GM23338 (cell line): ENCODE results near the gene GNAI2. TPM values are rescaled to one million over a fixed set of nuclear protein-coding genes. Genes with fewer than 3 reads are reported as not detected.

Experiments
- ATAC-seq: fragments of 200-7000 bp; cut with Tn5 transposase; 3 replicates; pipeline ENCODE4 v1.9.1; 2020
- DNase-seq: peaks from one replicate; pipeline ENCODE4 v3.0.0-alpha.2; 2015; ENCODE audit warnings: low spot score
- H2AFZ ChIP-seq: fragments of 200-600 bp; sonication (generic); 2 replicates; pipeline ENCODE4 v1.8.0; 2016; ENCODE audit warnings: antibody characterized with exemption, mild to moderate bottlenecking, moderate library complexity
- H3F3A ChIP-seq: fragments of 200-600 bp; sonication (generic); replicated peaks from 2 replicates; pipeline ENCODE4 v1.8.0; 2017; ENCODE audit warnings: antibody characterized with exemption, mixed run types, low read depth
- H3K27ac ChIP-seq: fragments of 200-600 bp; sonication (generic); 2 replicates; pipeline ENCODE4 v1.6.1; 2016; ENCODE audit warnings: low read depth
- H3K27me3 ChIP-seq: fragments of 200-600 bp; sonication (generic); 2 replicates; pipeline ENCODE4 v1.8.0; 2016; ENCODE audit warnings: mild to moderate bottlenecking, mixed run types, moderate library complexity; ENCODE audit not compliant: insufficient read depth
- H3K36me3 ChIP-seq: fragments of 200-600 bp; sonication (generic); 2 replicates; pipeline ENCODE4 v1.8.0; 2016; ENCODE audit warnings: mild to moderate bottlenecking; ENCODE audit not compliant: insufficient read depth
- H3K4me1 ChIP-seq: fragments of 200-600 bp; sonication (generic); 2 replicates; pipeline ENCODE4 v1.8.0; 2016; ENCODE audit warnings: mild to moderate bottlenecking, moderate library complexity; ENCODE audit not compliant: insufficient read depth
- H3K4me2 ChIP-seq: fragments of 200-600 bp; sonication (generic); 2 replicates; pipeline ENCODE4 v1.7.1; 2017; ENCODE audit warnings: mixed run types
- H3K4me3 ChIP-seq: fragments of 200-600 bp; sonication (generic); 2 replicates; pipeline ENCODE4 v1.6.1; 2016; ENCODE audit warnings: mixed run types
- H3K79me2 ChIP-seq: fragments of 200-600 bp; sonication (generic); replicated peaks from 2 replicates; pipeline ENCODE4 v1.8.0; 2017; ENCODE audit warnings: mild to moderate bottlenecking; ENCODE audit not compliant: insufficient read depth
- H3K9me2 ChIP-seq: fragments of 200-600 bp; sonication (generic); 2 replicates; pipeline ENCODE4 v1.8.0; 2017; ENCODE audit not compliant: insufficient read depth
- H4K20me1 ChIP-seq: fragments of 200-600 bp; sonication (generic); replicated peaks from 2 replicates; pipeline ENCODE4 v1.8.0; 2017; ENCODE audit warnings: mild to moderate bottlenecking; ENCODE audit not compliant: insufficient read depth
- H3K27ac Mint-ChIP-seq: 2 replicates; pipeline ENCODE4 v1.8.0; 2020; ENCODE audit warnings: inconsistent platforms, mild to moderate bottlenecking, moderate library complexity, mixed read lengths
- H3K27me3 Mint-ChIP-seq: 3 replicates; pipeline ENCODE4 v1.8.0; 2022; ENCODE audit warnings: low read depth, mild to moderate bottlenecking, moderate library complexity, mixed read lengths, inconsistent platforms; ENCODE audit not compliant: insufficient read depth, poor library complexity
- H3K36me3 Mint-ChIP-seq: 3 replicates; pipeline ENCODE4 v1.8.0; 2021; ENCODE audit warnings: low read depth, mild to moderate bottlenecking, inconsistent platforms, moderate library complexity, mixed read lengths
- H3K4me1 Mint-ChIP-seq: 3 replicates; pipeline ENCODE4 v1.8.0; 2020; ENCODE audit warnings: mild to moderate bottlenecking, inconsistent platforms, mixed read lengths
- H3K4me3 Mint-ChIP-seq: 3 replicates; pipeline ENCODE4 v1.8.0; 2021; ENCODE audit warnings: moderate library complexity, mild to moderate bottlenecking, inconsistent platforms, mixed read lengths
- H3K9me3 Mint-ChIP-seq: 3 replicates; pipeline ENCODE4 v1.8.0; 2020; ENCODE audit warnings: moderate library complexity, mild to moderate bottlenecking, inconsistent platforms, mixed read lengths
- CREB1 ChIP-seq: fragments of 250-450 bp; sonication (Bioruptor Pico); IDR thresholded peaks from 2 replicates; pipeline ENCODE4 v1.5.0; 2020; ENCODE audit warnings: low read depth, mild to moderate bottlenecking, moderate library complexity
- CTCF ChIP-seq, 2 experiments: fragments of 200-600 bp in 1 of 2; sonication (generic) in 1 of 2; conservative IDR thresholded peaks; 2 replicates each; pipeline versions ENCODE4 v1.5.1 to v1.6.1; 2016 to 2017; ENCODE audit warnings: antibody characterized with exemption in 2 of 2, low read depth in 2 of 2, mild to moderate bottlenecking in 2 of 2, moderate library complexity in 1 of 2
- EZH2 ChIP-seq: fragments of 200-600 bp; sonication (generic); IDR thresholded peaks from one replicate; pipeline ENCODE4 v1.8.0; 2017; ENCODE audit warnings: antibody characterized with exemption, mild to moderate bottlenecking, low read depth; ENCODE audit not compliant: unreplicated experiment
- EZH2phosphoT487 ChIP-seq: fragments of 200-600 bp; sonication (generic); IDR thresholded peaks from one replicate; pipeline ENCODE4 v1.8.1; 2018; ENCODE audit warnings: antibody characterized with exemption; ENCODE audit not compliant: unreplicated experiment
- JUNB ChIP-seq: IDR thresholded peaks from one replicate; pipeline ENCODE4 v1.6.1; 2016; ENCODE audit warnings: antibody characterized with exemption; ENCODE audit not compliant: unreplicated experiment
- NANOG ChIP-seq: IDR thresholded peaks from 2 replicates; pipeline ENCODE4 v1.6.1; 2016; ENCODE audit warnings: antibody characterized with exemption, borderline replicate concordance
- POLR2AphosphoS5 ChIP-seq: IDR thresholded peaks from 2 replicates; pipeline ENCODE4 v1.6.1; 2016; ENCODE audit warnings: antibody characterized with exemption, low read depth
- STAT1 ChIP-seq: IDR thresholded peaks from one replicate; pipeline ENCODE4 v1.6.1; 2016; ENCODE audit warnings: antibody characterized with exemption; ENCODE audit not compliant: unreplicated experiment
- ZNF114 ChIP-seq: fragments of 250-450 bp; sonication (Bioruptor Pico); IDR thresholded peaks from 2 replicates; pipeline ENCODE4 v1.5.0; 2020; ENCODE audit warnings: mild to moderate bottlenecking, moderate library complexity
- ZNF331 ChIP-seq: fragments of 250-450 bp; sonication (Bioruptor Pico); IDR thresholded peaks from 2 replicates; pipeline ENCODE4 v1.5.0; 2020; ENCODE audit warnings: low read depth, mild to moderate bottlenecking, moderate library complexity
- ZNF462 ChIP-seq: fragments of 250-450 bp; sonication (Bioruptor Pico); IDR thresholded peaks from 2 replicates; pipeline ENCODE4 v1.5.0; 2020; ENCODE audit warnings: mild to moderate bottlenecking, moderate library complexity
- polyA plus RNA-seq: library from polyadenylated mRNA; unstranded; fragments of >200 nt; fragmentation: Nextera tagmentation; extraction: Ambion mirVana; gene quantifications from 2 replicates; pipeline ENCODE4 v1.2.1, GENCODE V29; 2016
- total RNA-seq: library from RNA; depleted of rRNA; stranded (reverse); fragments of >200 nt; shearing (Covaris generic); gene quantifications from 2 replicates; pipeline ENCODE4 v1.2.3, GENCODE V29; 2014
- TF ChIP-seq, protein P1 (sequence below): IDR thresholded peaks from 2 replicates; pipeline ENCODE4 v1.6.1; 2016; ENCODE audit warnings: antibody characterized with exemption
- TF ChIP-seq, protein P2 (sequence below): IDR thresholded peaks from one replicate; pipeline ENCODE4 v1.6.1; 2018; ENCODE audit warnings: antibody characterized with exemption; ENCODE audit not compliant: unreplicated experiment

Gene GNAI2
- total and polyA plus RNA-seq, 2 experiments from 2014 or later: 138 to 153 TPM

GRCh38 chr3:50220109-50220508 is 15.9 kb upstream of the GNAI2 start:
- Mint-ChIP-seq H3K36me3 (no peaks in the 10 kb centered on the region; the same call in 2 of the 3 replicates), H3K27ac (no peak overlapping the region), H3K4me3 (no peak overlapping the region), H3K27me3 (peaks cover 13% of the 10 kb centered on the region), H3K9me3 (no peaks in the 10 kb centered on the region), H3K4me1 (no peaks in the 10 kb centered on the region; the same call in 1 of the 3 replicates)
- DNase-seq (no peak), ATAC-seq (no peak)
- H3K4me3 ChIP-seq: no peak overlapping the region
- no peaks in the 10 kb centered on the region for H3K36me3 ChIP-seq
- no peak overlapping the region for H3K27ac ChIP-seq
- TF ChIP-seq STAT1 (no peak), NANOG (no peak), EZH2 (no peak), CTCF (conservative IDR thresholded peaks at IDR 0.05; ENCODE audit: low read depth in 2 of 2) (no peak), ZNF462 (no peak), EZH2phosphoT487 (no peak), ZNF114 (CRISPR knock-in tag) (no peak), JUNB (no peak), POLR2AphosphoS5 (no peak), ZNF331 (CRISPR knock-in tag) (no peak), CREB1 (CRISPR knock-in tag) (no peak)
- TF ChIP-seq, protein P1, sequence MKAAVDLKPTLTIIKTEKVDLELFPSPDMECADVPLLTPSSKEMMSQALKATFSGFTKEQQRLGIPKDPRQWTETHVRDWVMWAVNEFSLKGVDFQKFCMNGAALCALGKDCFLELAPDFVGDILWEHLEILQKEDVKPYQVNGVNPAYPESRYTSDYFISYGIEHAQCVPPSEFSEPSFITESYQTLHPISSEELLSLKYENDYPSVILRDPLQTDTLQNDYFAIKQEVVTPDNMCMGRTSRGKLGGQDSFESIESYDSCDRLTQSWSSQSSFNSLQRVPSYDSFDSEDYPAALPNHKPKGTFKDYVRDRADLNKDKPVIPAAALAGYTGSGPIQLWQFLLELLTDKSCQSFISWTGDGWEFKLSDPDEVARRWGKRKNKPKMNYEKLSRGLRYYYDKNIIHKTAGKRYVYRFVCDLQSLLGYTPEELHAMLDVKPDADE: no peak
- TF ChIP-seq, protein P2, sequence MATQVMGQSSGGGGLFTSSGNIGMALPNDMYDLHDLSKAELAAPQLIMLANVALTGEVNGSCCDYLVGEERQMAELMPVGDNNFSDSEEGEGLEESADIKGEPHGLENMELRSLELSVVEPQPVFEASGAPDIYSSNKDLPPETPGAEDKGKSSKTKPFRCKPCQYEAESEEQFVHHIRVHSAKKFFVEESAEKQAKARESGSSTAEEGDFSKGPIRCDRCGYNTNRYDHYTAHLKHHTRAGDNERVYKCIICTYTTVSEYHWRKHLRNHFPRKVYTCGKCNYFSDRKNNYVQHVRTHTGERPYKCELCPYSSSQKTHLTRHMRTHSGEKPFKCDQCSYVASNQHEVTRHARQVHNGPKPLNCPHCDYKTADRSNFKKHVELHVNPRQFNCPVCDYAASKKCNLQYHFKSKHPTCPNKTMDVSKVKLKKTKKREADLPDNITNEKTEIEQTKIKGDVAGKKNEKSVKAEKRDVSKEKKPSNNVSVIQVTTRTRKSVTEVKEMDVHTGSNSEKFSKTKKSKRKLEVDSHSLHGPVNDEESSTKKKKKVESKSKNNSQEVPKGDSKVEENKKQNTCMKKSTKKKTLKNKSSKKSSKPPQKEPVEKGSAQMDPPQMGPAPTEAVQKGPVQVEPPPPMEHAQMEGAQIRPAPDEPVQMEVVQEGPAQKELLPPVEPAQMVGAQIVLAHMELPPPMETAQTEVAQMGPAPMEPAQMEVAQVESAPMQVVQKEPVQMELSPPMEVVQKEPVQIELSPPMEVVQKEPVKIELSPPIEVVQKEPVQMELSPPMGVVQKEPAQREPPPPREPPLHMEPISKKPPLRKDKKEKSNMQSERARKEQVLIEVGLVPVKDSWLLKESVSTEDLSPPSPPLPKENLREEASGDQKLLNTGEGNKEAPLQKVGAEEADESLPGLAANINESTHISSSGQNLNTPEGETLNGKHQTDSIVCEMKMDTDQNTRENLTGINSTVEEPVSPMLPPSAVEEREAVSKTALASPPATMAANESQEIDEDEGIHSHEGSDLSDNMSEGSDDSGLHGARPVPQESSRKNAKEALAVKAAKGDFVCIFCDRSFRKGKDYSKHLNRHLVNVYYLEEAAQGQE: no peak
- no peaks in the 10 kb centered on the region for H4K20me1 ChIP-seq
- no peaks in the 10 kb centered on the region for H3K4me1 ChIP-seq
- H3K79me2 ChIP-seq: no peaks in the 10 kb centered on the region
- no peaks in the 10 kb centered on the region for H3K9me2 ChIP-seq
- H3K4me2 ChIP-seq: no peak overlapping the region
- no peaks in the 10 kb centered on the region for H3K27me3 ChIP-seq
- 0 out of 2 replicates have a peak, but pooled peaks cover 10% of the 10 kb centered on the region for H3F3A ChIP-seq
- H2AFZ ChIP-seq: no peak overlapping the region
